K562 treated with DMSO at 1 percent for 12 hours (cell line): Measurements from ENCODE around the gene GATB. TPM values are rescaled to one million over a fixed set of nuclear protein-coding genes. Genes with fewer than 3 reads are reported as not detected.

ENCODE experiments used
- total RNA-seq: library from RNA; unstranded; fragments of 300-600 nt; gene quantifications from 2 replicates; pipeline ENCODE4 v1.2.3, GENCODE V29; 2022; ENCODE audit not compliant: insufficient read depth

The GATB gene
- 9.5 and 10.5 TPM in 2 replicates for total RNA-seq

DNA sequence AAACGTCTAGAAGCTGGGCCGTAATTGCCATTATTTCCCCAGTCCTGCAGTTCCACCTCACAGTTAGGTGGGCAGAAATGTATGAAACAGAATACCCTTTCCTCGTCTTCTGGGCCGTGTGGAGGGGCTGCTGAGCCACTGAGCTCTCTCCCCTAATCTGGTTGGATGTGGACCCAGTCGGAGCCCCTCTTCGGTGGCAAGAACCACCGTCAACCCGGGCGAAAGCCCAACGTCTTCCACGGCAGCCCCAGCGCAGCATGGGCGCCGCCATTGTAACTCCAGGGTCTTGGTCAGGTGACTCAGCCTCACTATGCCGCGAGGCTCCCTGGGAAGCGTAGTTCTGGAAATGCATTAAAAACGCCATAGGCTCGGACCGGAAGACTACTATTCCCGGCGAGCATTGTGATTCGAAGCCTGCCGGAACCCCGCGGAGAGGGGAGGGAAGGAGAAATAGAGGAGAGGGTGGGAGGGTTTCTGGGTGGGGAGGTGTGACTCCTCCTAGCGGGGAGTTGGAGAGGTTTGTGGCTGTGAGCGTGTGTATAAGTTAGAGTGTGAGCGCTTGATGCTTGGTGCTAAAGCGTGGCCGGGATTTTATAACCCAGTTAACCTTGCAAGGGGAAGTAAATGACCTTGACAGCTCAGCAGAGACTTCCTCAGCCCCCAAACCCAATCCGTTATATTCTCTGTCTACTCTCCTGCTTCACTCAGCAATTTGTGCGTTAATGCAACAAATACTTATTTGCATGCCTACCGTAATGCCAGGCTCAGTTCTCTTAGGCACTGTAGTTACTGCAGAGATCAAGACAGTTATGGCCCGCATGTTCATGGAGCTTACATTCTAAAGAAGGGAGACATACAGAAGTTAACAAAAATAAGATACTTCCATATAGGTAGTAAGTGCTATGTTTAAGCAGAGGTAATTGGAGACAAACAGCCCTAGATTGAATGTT is at the start of gene GATB:
Gene GATB, minus strand, starts transcription at position 296 of the 950 bp plus-strand sequence. Its CDS starts 25 bp downstream, at position 271.

